Measurements from ENCODE around the gene OXSM.

The OXSM gene

GRCh38 chr3:25812644-25813043 is 22.8 kb downstream of the OXSM start:
- DNase-seq, result no peak

GRCh38 chr3:25817107-25817506 is 27.2 kb downstream of the OXSM start:
- no peak for DNase-seq

DNA sequence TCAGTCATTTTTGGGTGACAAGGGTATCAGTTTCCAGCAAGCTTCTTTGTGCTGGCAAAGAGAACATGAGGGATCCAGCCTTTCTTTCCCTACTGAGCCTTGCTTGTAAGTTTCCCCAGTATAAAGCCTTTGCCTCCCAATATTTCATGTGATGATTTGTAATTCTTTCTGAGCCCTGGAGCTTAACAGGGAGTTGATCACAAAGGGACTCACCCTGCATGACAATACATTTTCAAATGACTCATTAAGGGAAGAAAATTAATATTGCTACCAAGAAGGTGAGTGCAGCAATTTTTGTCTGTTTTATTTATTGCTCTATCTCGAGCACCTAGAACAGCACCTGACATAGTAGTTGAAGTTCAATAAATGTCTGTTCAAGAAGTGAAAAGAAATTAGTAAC is 27.7 kb downstream of the OXSM start:
- DNase-seq, result no peak

DNA sequence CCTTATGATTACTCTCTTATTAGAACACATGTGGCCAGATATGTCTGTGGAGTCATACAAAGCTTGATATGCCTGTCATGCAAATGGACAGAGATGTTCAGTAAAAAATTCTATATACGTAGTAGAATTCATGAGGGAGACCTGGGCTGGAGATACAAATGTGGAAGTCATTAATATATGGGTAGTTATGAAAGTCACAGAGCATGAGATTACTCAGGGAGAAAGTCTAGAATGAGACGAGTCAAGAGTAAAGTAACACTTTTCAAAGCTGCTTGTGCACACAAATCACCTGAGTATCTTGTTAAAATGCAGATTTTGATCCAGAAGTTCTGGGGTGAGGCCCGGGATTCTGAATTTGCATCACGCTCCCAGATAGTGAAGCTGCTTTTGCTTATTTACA is 28.4 kb downstream of the OXSM start:
- no peak for DNase-seq

GRCh38 chr3:25820366-25820765 is 30.5 kb downstream of the OXSM start:
- no peak for DNase-seq

DNA sequence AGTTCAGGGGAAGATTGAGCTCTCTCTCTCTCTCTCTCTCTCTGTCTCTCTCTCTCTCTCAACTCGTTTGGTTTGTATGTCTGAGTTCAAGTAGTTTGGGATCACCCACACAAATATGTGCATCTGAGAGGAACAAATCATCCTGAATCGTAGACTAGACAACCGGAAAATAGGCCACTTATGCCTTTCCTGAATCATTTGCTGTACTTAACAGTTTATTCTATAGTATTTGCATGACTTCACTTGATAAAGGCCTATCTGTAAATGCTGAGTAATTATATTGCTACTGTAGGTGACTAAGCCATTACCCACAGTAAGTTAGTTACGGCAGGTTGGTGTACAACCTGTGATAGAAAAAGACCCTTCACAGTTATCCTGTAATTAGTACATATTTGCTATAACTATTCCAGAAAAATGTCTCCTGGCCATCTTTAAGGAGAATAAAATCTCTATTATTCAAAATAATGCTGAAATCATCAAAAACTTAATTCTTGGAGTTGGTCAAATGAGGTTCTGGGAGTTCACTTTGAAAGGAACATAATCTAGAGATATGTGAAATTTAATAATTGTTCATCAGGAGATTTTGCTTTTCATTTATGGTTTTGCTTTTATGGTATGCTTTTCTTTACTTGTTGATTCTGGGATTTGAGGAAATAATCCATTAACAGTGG is 31.1 kb downstream of the OXSM start:
- DNase-seq, result no peak

GRCh38 chr3:25821746-25822573 is 32.1 kb downstream of the OXSM start:
- no peak for DNase-seq

GRCh38 chr3:25823314-25823713 is 33.4 kb downstream of the OXSM start:
- no peak for DNase-seq

GRCh38 chr3:25826510-25826909 is 36.6 kb downstream of the OXSM start:
- DNase-seq, result no peak

DNA sequence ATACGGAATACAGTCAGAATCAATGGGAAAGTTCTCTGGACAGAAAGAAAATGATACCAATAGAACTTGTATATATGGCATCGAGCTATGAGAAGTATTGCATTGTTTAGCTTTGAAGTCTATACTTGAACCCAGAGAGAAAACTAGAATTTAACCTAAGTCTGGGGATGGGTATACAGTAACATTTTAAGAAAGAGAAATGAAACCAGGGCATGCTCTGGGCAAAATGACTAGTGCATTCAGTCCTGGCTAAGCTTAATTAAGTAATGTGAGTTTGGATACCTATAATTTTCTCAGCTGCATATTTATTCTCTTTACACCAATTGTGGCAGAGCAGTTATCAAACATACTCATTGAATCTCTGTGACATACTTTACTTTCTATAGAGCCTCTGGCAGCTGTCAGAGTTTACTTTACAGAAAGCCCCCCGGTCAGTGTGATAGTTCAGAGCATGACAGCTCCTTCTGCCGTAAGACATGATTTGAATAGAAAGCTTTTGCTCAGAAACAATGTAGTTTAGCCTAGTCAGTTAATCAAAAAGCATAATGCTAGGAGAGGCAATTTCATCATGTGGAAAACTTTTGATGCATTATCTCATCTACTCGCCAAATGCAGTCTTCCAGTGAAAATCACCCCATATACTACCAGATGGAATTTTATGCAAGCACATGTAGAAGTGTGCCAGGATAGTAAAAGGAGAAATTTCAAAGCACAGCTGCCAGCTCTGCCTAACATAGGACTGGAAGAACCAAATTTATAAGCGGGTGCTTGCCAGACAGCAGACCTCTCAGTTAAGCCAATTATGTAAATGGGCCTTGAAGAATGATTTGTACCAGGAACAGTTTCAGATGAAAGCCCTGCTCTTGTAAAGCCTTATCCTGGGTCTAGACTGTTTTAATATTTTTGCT is 40.7 kb downstream of the OXSM start:
- peak; percentile 59 to 89 for DNase-seq

GRCh38 chr3:25831578-25831977 is 41.7 kb downstream of the OXSM start:
- DNase-seq, result peak; percentile 15 to 55

GRCh38 chr3:25834346-25834745 is 44.5 kb downstream of the OXSM start:
- no peak for DNase-seq

- DNase-seq, result no peak
Measured at GRCh38 chr3:25836579-25836978, 46.7 kb downstream of the OXSM start.

DNA sequence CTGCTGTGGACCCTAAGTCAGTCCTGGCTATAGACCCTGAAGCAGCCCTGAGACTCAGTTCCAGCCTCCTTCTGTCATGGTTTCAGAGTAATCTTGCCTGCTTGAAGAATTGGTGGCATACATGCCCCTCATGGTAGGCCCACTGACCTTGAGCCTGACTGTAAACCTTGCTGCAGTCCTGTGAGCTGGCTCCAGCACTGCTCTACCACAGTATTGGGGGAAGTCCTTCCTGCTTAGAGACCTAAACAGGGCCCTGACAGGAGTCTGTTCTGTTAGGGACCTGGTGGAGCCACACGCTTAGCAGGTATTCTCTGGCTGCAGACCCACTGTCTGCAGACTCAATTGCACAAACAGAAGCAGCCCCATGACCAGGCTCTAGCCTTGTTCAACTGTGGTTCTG is 47.1 kb downstream of the OXSM start:
- DNase-seq, result no peak

- no peak for DNase-seq
Measured at GRCh38 chr3:25840099-25840498, 50.2 kb downstream of the OXSM start.

DNA sequence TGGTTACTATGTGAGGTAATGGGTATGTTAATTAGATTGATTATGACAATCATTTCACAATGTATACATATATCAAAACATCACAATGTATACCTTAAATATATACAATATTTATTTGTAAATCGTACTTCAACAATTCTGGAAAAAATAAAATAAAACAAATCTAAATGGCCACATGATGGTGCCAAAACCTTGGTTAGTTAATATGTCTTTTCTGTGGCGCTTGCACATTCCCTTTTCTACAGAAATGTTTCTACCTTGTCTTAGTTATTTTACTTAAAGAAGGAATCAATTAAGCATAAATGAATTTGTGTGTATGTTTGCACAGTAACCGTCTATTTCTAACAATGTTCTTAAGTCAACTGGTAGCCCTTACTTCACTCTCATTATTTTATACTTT is 53.4 kb downstream of the OXSM start:
- DNase-seq, result peak in 1 of 2 experiments; percentile 3
